T47D (cell line): ENCODE measurements around the gene MLLT10.

ENCODE experiments used
- DNase-seq, 2 experiments: peaks; one replicate each; pipeline versions ENCODE4 v3.0.0 to v3.0.0-alpha.2; 2011 to 2012; ENCODE audit warnings: low read depth in 1 of 2, low spot score in 1 of 2
- JUND ChIP-seq: IDR thresholded peaks from 2 replicates; pipeline ENCODE4 v1.6.1; 2012; ENCODE audit warnings: low read depth
- in situ Hi-C: cut with HindIII; loops from 2 replicates; pipeline ENCODE4 v1.10.0; 2016; ENCODE audit warnings: low sequenced_read_pairs, low pct_unique_long_range_greater_than_20kb

MLLT10 gene

DNA sequence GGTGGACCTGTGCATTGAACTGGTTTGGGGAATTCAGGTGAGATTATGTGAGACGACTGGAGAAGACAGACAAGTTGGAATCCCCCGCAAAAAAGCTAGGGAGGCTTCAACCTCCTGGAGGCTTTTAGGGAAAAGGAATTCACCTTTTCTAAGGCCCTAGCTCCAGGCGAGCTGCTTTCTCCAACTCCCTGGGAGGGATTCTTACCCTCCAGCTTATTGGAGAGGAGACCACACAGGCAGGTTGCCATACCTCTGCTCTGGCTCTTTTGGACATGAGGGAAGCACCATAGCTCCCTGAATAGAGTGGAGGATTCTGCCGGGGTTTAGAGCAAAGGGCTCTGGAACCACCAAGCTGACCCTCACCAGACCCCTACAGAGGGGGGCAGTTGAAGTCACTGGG lies 213.8 kb downstream of the MLLT10 start:
- DNase-seq: no peak
- no peak for TF ChIP-seq JUND
- in situ Hi-C loops: no loop called here

GRCh38 chr10:21749788-21750187 lies 215.8 kb downstream of the MLLT10 start:
- DNase-seq: no peak
- in situ Hi-C loops: no loop called here
- no peak for TF ChIP-seq JUND

DNA sequence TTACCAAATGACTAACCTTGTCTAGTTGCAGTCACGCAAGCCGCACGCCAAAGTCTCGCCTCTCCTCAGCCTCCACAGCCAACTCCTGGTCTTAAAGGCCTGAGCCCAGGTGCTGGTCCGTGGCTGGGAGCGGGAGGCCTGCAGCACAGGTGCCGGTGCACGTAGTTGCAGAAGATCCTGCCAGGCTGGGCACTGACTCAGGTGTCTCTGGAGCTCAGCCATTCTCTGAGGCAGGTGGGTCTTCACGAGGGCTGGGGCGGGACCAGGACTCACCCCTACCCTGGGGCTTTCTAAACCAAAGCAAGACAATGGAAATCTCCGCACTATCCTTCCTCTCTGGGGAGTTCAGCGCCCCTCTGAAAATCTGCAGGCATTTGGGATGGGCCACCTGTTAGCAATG lies 216.4 kb downstream of the MLLT10 start:
- no peak for DNase-seq

GRCh38 chr10:21751341-21752310 lies 217.6 kb downstream of the MLLT10 start:
- no peak for TF ChIP-seq JUND
- in situ Hi-C loops: no loop called here
- DNase-seq: no peak

More for the DNA sequence above, 216.4 kb downstream of the MLLT10 start:
- in situ Hi-C loops: no loop called here
- TF ChIP-seq JUND: no peak

- in situ Hi-C loops: no loop called here
- TF ChIP-seq JUND: no peak
Observed at GRCh38 chr10:21753497-21754270, 219.7 kb downstream of the MLLT10 start.

DNA sequence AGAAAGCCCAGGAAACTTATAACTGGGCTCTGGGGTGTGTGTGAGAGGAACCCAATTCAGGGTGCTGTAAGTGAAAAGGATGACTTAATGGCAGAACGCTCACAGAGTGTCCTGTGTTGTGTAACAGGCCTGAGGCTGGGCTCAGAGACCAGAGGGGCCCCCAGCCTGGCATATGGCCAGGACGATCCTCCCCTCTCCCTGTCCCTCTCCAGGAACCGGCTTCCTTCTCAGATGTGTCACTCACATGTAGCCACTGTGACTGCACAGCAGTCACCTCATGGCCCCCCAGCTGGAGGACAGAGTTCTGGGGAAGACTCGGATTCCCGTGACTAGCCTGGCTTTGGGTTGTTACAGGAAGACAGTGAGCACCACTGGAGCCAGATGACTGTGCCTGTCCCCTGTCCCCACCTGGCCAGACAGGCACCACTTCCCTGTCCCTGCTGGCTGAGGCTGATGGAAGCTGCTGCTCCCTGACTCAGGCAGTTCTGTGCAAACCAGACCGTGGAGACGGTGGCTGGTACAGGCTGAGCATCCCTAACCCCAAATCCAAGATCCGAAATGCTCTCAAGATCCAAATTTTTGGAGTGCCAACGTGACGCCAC lies 220.5 kb downstream of the MLLT10 start:
- in situ Hi-C loops: no loop called here
- no peak for TF ChIP-seq JUND
- DNase-seq: no peak

More at GRCh38 chr10:21753497-21754270, 219.7 kb downstream of the MLLT10 start:
- no peak for DNase-seq

- in situ Hi-C loops: no loop called here
- no peak for DNase-seq
- TF ChIP-seq JUND: no peak
Observed at GRCh38 chr10:21756707-21757106, 222.7 kb downstream of the MLLT10 start.

- in situ Hi-C loops: no loop called here
- TF ChIP-seq JUND: no peak
- DNase-seq: no peak
Observed at GRCh38 chr10:21757185-21757901, 223.3 kb downstream of the MLLT10 start.

DNA sequence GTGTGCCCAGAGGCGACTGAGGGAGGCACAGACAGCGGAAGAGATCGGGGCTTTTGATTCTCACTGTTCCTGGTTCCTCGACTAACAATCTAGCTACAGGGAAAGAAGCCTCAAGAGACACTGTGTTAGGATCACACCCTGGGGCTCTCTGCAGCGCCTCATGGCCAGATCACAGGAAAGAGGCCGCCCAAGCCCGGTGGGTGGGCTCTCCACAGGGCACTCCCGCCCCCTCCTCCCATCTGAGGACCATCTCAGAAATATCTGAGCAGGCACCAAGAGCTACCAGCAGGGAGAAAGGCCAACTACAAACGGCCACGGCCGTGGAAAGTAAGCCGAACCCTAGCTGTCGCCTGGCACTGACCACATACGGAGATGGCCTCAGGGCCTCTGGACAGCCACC lies 224.2 kb downstream of the MLLT10 start:
- TF ChIP-seq JUND: no peak
- in situ Hi-C loops: no loop called here
- no peak for DNase-seq

DNA sequence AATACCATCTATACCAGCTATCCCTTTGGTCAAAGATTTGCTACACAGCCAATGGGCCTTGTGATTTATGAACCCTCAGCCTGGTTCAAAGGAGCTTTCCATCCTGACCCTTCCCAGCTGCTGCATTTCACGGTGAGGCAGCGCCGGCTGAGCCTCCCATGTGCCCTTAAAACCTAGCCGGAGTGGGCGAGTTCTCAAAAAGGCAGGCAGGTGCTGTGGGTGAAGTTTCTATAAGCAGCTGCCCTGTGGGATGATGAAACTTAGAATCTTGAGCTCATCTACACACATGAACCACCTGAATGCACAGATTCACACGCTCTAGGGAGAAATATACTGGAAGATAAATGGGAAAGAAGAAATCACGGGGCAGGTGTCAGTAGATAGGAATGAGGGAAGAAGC lies 224.7 kb downstream of the MLLT10 start:
- no peak for TF ChIP-seq JUND
- DNase-seq: no peak
- in situ Hi-C loops: no loop called here

GRCh38 chr10:21759232-21759631 lies 225.2 kb downstream of the MLLT10 start:
- in situ Hi-C loops: no loop called here
- TF ChIP-seq JUND: no peak
- DNase-seq: no peak

DNA sequence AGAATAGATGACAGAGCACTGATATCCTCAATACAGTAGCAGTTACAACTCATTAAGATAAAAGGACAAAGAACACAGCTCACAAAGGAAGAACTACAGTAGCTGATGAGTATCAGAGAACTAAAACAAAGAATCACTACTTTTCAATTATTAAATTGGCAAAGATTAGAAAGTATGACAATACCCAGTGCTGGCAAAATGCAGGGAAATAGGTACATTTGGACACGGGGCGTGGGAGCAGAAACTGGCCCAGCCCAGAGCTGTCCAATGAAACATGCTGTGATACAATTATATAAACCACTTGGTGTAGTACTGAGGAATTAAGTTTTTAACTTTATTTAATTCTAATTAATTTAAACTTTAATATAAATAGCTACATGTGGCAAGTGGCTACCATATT lies 226.3 kb downstream of the MLLT10 start:
- in situ Hi-C loops: no loop called here
- no peak for TF ChIP-seq JUND

More for the DNA sequence above, 226.3 kb downstream of the MLLT10 start:
- DNase-seq: no peak
